ENCODE measurements around the gene DDX51.

DDX51 gene

GRCh38 chr12:132185705-132186104, 41.6 kb upstream of the DDX51 start:
- DNase-seq (ENCODE audit: low read depth in 1 of 2, low spot score in 1 of 2), result no peak
- H3K27me3 ChIP-seq (ENCODE audit: insufficient read depth, poor library complexity, severe bottlenecking), result peaks cover 27% of the 10 kb centered on the region
- H3K4me3 ChIP-seq (replicated peaks; ENCODE audit: insufficient read depth, low read length), result no peak overlapping the region
- TF ChIP-seq POLR2AphosphoS5 (IDR thresholded peaks at IDR 0.05; ENCODE audit: low read depth) (no peak), GABPA (IDR thresholded peaks at IDR 0.05; ENCODE audit: low read depth) (no peak), SPI1 (IDR thresholded peaks at IDR 0.05; ENCODE audit: borderline replicate concordance, low read depth) (no peak)
- TF ChIP-seq, protein P1, sequence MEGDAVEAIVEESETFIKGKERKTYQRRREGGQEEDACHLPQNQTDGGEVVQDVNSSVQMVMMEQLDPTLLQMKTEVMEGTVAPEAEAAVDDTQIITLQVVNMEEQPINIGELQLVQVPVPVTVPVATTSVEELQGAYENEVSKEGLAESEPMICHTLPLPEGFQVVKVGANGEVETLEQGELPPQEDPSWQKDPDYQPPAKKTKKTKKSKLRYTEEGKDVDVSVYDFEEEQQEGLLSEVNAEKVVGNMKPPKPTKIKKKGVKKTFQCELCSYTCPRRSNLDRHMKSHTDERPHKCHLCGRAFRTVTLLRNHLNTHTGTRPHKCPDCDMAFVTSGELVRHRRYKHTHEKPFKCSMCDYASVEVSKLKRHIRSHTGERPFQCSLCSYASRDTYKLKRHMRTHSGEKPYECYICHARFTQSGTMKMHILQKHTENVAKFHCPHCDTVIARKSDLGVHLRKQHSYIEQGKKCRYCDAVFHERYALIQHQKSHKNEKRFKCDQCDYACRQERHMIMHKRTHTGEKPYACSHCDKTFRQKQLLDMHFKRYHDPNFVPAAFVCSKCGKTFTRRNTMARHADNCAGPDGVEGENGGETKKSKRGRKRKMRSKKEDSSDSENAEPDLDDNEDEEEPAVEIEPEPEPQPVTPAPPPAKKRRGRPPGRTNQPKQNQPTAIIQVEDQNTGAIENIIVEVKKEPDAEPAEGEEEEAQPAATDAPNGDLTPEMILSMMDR (IDR thresholded peaks at IDR 0.05; ENCODE audit: insufficient read depth, low read length), result no peak
- TF ChIP-seq, protein P2, sequence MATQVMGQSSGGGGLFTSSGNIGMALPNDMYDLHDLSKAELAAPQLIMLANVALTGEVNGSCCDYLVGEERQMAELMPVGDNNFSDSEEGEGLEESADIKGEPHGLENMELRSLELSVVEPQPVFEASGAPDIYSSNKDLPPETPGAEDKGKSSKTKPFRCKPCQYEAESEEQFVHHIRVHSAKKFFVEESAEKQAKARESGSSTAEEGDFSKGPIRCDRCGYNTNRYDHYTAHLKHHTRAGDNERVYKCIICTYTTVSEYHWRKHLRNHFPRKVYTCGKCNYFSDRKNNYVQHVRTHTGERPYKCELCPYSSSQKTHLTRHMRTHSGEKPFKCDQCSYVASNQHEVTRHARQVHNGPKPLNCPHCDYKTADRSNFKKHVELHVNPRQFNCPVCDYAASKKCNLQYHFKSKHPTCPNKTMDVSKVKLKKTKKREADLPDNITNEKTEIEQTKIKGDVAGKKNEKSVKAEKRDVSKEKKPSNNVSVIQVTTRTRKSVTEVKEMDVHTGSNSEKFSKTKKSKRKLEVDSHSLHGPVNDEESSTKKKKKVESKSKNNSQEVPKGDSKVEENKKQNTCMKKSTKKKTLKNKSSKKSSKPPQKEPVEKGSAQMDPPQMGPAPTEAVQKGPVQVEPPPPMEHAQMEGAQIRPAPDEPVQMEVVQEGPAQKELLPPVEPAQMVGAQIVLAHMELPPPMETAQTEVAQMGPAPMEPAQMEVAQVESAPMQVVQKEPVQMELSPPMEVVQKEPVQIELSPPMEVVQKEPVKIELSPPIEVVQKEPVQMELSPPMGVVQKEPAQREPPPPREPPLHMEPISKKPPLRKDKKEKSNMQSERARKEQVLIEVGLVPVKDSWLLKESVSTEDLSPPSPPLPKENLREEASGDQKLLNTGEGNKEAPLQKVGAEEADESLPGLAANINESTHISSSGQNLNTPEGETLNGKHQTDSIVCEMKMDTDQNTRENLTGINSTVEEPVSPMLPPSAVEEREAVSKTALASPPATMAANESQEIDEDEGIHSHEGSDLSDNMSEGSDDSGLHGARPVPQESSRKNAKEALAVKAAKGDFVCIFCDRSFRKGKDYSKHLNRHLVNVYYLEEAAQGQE (IDR thresholded peaks at IDR 0.05; ENCODE audit: insufficient replicate concordance, low read depth), result no peak
- H3K27ac ChIP-seq (replicated peaks), result no peak overlapping the region

DNA sequence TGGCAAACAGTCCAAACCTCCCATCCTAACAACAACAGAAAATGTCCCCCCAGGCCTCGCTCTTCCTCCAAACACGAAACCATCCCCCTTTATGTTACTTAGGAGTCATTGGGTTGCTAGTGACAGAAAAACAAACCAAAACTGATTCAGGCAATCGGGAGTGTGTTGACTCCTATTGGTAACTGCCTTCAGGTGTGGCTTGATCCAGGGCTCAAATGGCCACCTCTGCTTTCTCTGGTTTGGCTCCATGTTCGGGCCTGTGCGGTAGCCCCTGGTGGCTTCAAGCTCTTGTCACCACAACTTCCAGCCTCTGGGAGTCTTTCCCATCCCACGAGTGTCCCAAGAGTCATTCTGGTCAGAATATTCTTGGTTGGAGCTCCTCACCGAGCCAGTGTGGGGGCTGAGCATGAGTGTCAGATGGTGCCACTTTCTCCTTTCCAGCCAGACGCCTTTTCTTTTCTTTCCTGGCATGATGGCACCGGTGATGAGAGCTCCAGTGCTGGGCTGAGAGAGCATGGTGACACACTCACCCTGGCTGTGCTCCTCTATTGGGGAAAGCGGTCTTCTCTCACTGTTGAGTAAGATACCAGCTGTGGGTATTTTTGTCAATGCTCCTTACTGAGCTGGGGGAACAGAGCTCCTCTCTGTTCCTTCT, 38.7 kb upstream of the DDX51 start:
- no peak for DNase-seq (ENCODE audit: low read depth in 1 of 2, low spot score in 1 of 2)
- H3K27me3 ChIP-seq (ENCODE audit: insufficient read depth, poor library complexity, severe bottlenecking), result peaks cover 17% of the 10 kb centered on the region
- no peak overlapping the region for H3K4me3 ChIP-seq (replicated peaks; ENCODE audit: insufficient read depth, low read length)
- TF ChIP-seq, protein P1 (IDR thresholded peaks at IDR 0.05; ENCODE audit: insufficient read depth, low read length), result no peak
- TF ChIP-seq, protein P2 (IDR thresholded peaks at IDR 0.05; ENCODE audit: insufficient replicate concordance, low read depth), result no peak
- no peak for TF ChIP-seq POLR2AphosphoS5 (IDR thresholded peaks at IDR 0.05; ENCODE audit: low read depth)
- no peak for TF ChIP-seq GABPA (IDR thresholded peaks at IDR 0.05; ENCODE audit: low read depth)
- TF ChIP-seq SPI1 (IDR thresholded peaks at IDR 0.05; ENCODE audit: borderline replicate concordance, low read depth), result no peak
- H3K27ac ChIP-seq (replicated peaks), result no peak overlapping the region

GRCh38 chr12:132182206-132182710, 38.1 kb upstream of the DDX51 start:
- peaks cover 17% of the 10 kb centered on the region for H3K27me3 ChIP-seq (ENCODE audit: insufficient read depth, poor library complexity, severe bottlenecking)
- no peak for TF ChIP-seq SPI1 (IDR thresholded peaks at IDR 0.05; ENCODE audit: borderline replicate concordance, low read depth)
- no peak for TF ChIP-seq POLR2AphosphoS5 (IDR thresholded peaks at IDR 0.05; ENCODE audit: low read depth)
- TF ChIP-seq, protein P1 (IDR thresholded peaks at IDR 0.05; ENCODE audit: insufficient read depth, low read length), result no peak
- TF ChIP-seq, protein P2 (IDR thresholded peaks at IDR 0.05; ENCODE audit: insufficient replicate concordance, low read depth), result no peak
- TF ChIP-seq GABPA (IDR thresholded peaks at IDR 0.05; ENCODE audit: low read depth), result no peak
- H3K4me3 ChIP-seq (replicated peaks; ENCODE audit: insufficient read depth, low read length), result no peak overlapping the region
- no peak overlapping the region for H3K27ac ChIP-seq (replicated peaks)
- no peak for DNase-seq (ENCODE audit: low read depth in 1 of 2, low spot score in 1 of 2)
